GM12874 (cell line): ENCODE measurements around the gene KCTD12.

Source experiments
- CTCF ChIP-seq: IDR thresholded peaks from 2 replicates; pipeline ENCODE4 v1.5.1; 2011; ENCODE audit warnings: low read depth, mild to moderate bottlenecking, control low read depth, low read length, moderate library complexity; ENCODE audit not compliant: insufficient read depth

KCTD12 gene

GRCh38 chr13:76878043-76878442, 8.2 kb downstream of the KCTD12 start:
- TF ChIP-seq CTCF: no peak

- no peak for TF ChIP-seq CTCF
Observed at GRCh38 chr13:76875271-76875815, 10.9 kb downstream of the KCTD12 start.

- no peak for TF ChIP-seq CTCF
Observed at GRCh38 chr13:76874479-76874878, 11.7 kb downstream of the KCTD12 start.

- no peak for TF ChIP-seq CTCF
Observed at GRCh38 chr13:76873445-76873844, 12.8 kb downstream of the KCTD12 start.

- TF ChIP-seq CTCF: no peak
Observed at GRCh38 chr13:76872675-76873074, 13.5 kb downstream of the KCTD12 start.

GRCh38 chr13:76871432-76871831, 14.8 kb downstream of the KCTD12 start:
- no peak for TF ChIP-seq CTCF

GRCh38 chr13:76868371-76868770, 17.8 kb downstream of the KCTD12 start:
- TF ChIP-seq CTCF: no peak
